SK-N-SH (cell line): ENCODE results near the gene SSPN. TPM values are rescaled to one million over a fixed set of nuclear protein-coding genes. Genes with fewer than 3 reads are reported as not detected.

Experiments
- FOXJ3 ChIP-seq: sonication (generic); formaldehyde crosslinking; IDR thresholded peaks from 2 replicates; pipeline ENCODE4 v1.5.1; 2020; ENCODE audit warnings: mild to moderate bottlenecking, missing genetic modification reagents
- GABPA ChIP-seq: IDR thresholded peaks from 2 replicates; pipeline ENCODE4 v1.4.0; 2012; ENCODE audit warnings: low read depth, mild to moderate bottlenecking
- RAD21 ChIP-seq: IDR thresholded peaks from 2 replicates; pipeline ENCODE4 v1.6.1; 2012; ENCODE audit warnings: mild to moderate bottlenecking, low read length
- RCOR1 ChIP-seq: fragments of 150-350 bp; IDR thresholded peaks from 2 replicates; pipeline ENCODE4 v1.6.1; 2017; ENCODE audit warnings: antibody characterized with exemption, low read length
- RFX5 ChIP-seq: IDR thresholded peaks from 2 replicates; pipeline ENCODE4 v1.6.1; 2012; ENCODE audit warnings: mild to moderate bottlenecking, improper control_type of control experiment, low read length
- TCF12 ChIP-seq: IDR thresholded peaks from 2 replicates; pipeline ENCODE4 v1.4.0; 2012
- polyA plus RNA-seq, 3 experiments: library from polyadenylated mRNA; depleted of rRNA; stranded (reverse); fragments of >200 nt; gene quantifications; 2 replicates each; pipeline ENCODE4 v1.2.3, GENCODE V29; 2012

The SSPN gene
- polyA plus RNA-seq, 1 of the 3 experiments (the other 2 are of a cell fraction) = 5.9 TPM

DNA sequence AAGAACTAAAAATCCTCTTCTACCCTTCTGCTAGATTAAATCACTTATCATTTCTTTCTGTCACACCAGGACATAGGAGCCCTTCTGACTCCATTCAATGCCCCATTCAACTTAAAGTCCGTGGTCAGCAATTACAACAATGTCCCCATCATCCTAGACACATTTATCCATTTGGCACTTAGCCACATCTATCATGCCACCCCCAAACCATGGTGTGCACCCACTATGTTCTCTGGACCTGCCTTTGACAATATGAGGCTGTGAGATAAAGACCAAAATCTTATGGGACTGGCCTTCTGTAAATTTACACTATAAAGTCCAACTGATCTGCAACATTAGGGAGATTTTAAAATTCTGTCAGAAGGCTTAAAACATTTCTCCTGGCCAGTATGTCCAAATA lies 104.4 kb downstream of the SSPN start (continued):
- TF ChIP-seq TCF12 = no peak
- TF ChIP-seq FOXJ3 (CRISPR knock-in tag) = no peak
- TF ChIP-seq RFX5 = no peak
- TF ChIP-seq GABPA = no peak
- no peak for TF ChIP-seq RAD21
- TF ChIP-seq RCOR1 = no peak

Other genes starting within 250 kb of the SSPN start
- 15.3 and 17.9 TPM in 2 replicates for gene RASSF8, start 236.9 kb upstream of the SSPN start, polyA plus RNA-seq (2012; rRNA removed)
- gene BHLHE41, start 70.5 kb upstream of the SSPN start, polyA plus RNA-seq (2012; rRNA removed) = 12.8 and 16.1 TPM in 2 replicates